GM18508 (cell line): ENCODE data around the gene PRR7.

Source experiments
- ATAC-seq: cut with Tn5 transposase; IDR thresholded peaks from one replicate; pipeline ENCODE4 v1.9.1; 2021; ENCODE audit warnings: moderate number of reproducible peaks; ENCODE audit not compliant: insufficient read depth, unreplicated experiment

Gene PRR7

GRCh38 chr5:177462021-177462670, 15.5 kb downstream of the PRR7 start:
- no peak for ATAC-seq

- no peak for ATAC-seq
These were observed 18.4 kb downstream of the PRR7 start for GRCh38 chr5:177465044-177465443.

GRCh38 chr5:177466861-177467260, 20.2 kb downstream of the PRR7 start:
- no peak for ATAC-seq

- no peak for ATAC-seq
These were observed 20.8 kb downstream of the PRR7 start for GRCh38 chr5:177467436-177467835.

- ATAC-seq = no peak
These were observed 21.7 kb downstream of the PRR7 start for GRCh38 chr5:177468329-177468684.

- no peak for ATAC-seq
These were observed 22.3 kb downstream of the PRR7 start for GRCh38 chr5:177468685-177469628.

GRCh38 chr5:177469750-177470525, 23.3 kb downstream of the PRR7 start:
- ATAC-seq = no peak

GRCh38 chr5:177470759-177471536, 24.3 kb downstream of the PRR7 start:
- ATAC-seq = no peak

- no peak for ATAC-seq
These were observed 25.2 kb downstream of the PRR7 start for GRCh38 chr5:177471610-177472356.

- no peak for ATAC-seq
These were observed 26.1 kb downstream of the PRR7 start for GRCh38 chr5:177472460-177473442.

GRCh38 chr5:177473443-177474001, 26.9 kb downstream of the PRR7 start, which contains the start of gene DBN1:
DBN1 (minus strand) TSS chr5:177473634; CDS start chr5:177473521, 113 bp downstream.
- no peak for ATAC-seq

GRCh38 chr5:177474002-177474476, 27.4 kb downstream of the PRR7 start:
- ATAC-seq = no peak

- no peak for ATAC-seq
These were observed 28.4 kb downstream of the PRR7 start for GRCh38 chr5:177474846-177475562.

- ATAC-seq = no peak
These were observed 29.2 kb downstream of the PRR7 start for GRCh38 chr5:177475563-177476427.

- ATAC-seq = no peak
These were observed 30.1 kb downstream of the PRR7 start for GRCh38 chr5:177476531-177477233.
